ENCODE measurements around the gene CD93.

Gene CD93

GRCh38 chr20:23120261-23120660 is 34.1 kb upstream of the CD93 start:
- H3K4me3 ChIP-seq (ENCODE audit: control insufficient read depth, low read depth, low read length), result no peak overlapping the region
- no peak for DNase-seq (ENCODE audit: low read depth)
- TF ChIP-seq, protein P1, sequence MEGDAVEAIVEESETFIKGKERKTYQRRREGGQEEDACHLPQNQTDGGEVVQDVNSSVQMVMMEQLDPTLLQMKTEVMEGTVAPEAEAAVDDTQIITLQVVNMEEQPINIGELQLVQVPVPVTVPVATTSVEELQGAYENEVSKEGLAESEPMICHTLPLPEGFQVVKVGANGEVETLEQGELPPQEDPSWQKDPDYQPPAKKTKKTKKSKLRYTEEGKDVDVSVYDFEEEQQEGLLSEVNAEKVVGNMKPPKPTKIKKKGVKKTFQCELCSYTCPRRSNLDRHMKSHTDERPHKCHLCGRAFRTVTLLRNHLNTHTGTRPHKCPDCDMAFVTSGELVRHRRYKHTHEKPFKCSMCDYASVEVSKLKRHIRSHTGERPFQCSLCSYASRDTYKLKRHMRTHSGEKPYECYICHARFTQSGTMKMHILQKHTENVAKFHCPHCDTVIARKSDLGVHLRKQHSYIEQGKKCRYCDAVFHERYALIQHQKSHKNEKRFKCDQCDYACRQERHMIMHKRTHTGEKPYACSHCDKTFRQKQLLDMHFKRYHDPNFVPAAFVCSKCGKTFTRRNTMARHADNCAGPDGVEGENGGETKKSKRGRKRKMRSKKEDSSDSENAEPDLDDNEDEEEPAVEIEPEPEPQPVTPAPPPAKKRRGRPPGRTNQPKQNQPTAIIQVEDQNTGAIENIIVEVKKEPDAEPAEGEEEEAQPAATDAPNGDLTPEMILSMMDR (conservative IDR thresholded peaks at IDR 0.05; ENCODE audit: control insufficient read depth, insufficient read depth, low read depth, low read length), result no peak

DNA sequence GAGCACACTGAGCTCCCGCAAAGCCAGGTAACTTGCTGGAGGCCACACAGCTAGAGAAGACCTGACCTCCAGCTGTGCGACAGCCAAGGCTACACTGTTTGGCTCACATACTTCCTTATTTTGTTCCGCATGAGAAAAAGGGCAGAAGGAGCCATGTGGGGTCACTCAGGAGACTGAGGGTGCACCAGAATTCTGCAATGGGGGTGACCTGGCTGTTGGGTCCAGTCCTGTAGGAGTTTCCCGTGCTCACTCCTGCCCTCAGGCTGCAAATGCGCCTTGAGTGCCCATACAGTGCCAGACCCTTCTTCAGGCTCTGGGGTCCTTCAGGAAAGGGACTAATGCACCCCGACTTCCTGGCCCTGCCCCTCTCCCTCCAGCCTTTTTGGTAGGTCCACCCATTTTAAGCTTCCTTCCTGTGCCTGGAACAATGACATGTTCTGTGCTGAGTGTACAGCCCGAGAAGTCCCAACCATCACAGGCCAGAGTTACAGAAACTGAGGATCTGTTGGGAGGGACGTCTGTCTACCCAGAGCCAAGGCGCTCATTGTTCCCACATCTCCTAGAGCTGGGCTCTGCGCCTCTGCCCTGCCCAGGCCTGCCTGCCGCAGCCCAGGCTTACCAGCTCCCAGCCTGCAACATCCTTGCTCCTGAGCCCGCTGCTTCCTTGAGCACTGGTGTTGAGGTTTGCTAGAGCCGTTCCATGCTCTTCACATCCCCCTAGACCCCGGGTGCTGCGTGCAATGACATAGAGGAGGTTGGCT is 33.5 kb upstream of the CD93 start:
- DNase-seq (ENCODE audit: low read depth), result no peak
- TF ChIP-seq, protein P1 (conservative IDR thresholded peaks at IDR 0.05; ENCODE audit: control insufficient read depth, insufficient read depth, low read depth, low read length), result no peak
- H3K4me3 ChIP-seq (ENCODE audit: control insufficient read depth, low read depth, low read length), result no peak overlapping the region

DNA sequence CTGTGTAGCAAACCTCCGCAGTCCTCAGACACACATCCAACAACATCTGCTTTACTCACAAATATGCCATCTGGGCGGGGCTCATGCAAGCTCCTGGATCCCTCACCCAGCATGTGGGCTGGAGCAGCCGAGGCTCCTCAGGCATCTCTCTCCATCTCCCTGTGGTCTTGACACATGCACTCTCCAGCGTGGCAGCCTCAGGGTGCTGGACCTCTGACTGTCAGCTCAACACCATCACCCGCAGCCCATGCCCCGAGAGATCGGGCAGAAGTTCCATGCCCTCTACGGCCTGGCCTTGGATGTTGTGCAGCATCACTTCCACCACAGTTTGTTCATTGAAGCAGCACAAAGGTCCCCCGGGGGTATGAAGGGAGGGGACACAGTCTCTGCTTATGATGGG is 32.6 kb upstream of the CD93 start:
- no peak overlapping the region for H3K4me3 ChIP-seq (ENCODE audit: control insufficient read depth, low read depth, low read length)
- TF ChIP-seq, protein P1 (conservative IDR thresholded peaks at IDR 0.05; ENCODE audit: control insufficient read depth, insufficient read depth, low read depth, low read length), result no peak
- DNase-seq (ENCODE audit: low read depth), result no peak

DNA sequence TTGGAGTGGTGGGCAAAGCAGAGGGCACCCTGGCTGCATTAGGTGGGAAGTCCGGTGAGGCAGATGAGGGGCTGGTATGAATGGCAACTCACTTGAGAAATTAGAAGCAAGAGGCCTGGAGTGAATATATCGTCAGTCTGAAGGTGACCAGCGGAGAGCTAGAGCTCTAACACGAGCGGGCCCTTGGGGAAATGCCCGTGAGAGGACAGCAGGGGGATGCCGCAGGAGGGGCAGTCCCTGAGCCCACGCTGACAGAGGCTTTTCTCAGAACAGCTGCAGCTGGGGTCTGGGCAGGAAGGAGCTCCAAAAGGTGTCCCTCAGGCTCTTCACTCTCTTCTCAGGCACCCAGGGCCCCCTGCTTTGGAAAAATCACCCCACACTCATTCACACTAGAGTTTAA is 32.0 kb upstream of the CD93 start:
- H3K4me3 ChIP-seq (ENCODE audit: control insufficient read depth, low read depth, low read length), result no peak overlapping the region
- TF ChIP-seq, protein P1 (conservative IDR thresholded peaks at IDR 0.05; ENCODE audit: control insufficient read depth, insufficient read depth, low read depth, low read length), result no peak
- DNase-seq (ENCODE audit: low read depth), result no peak

- H3K4me3 ChIP-seq (ENCODE audit: control insufficient read depth, low read depth, low read length), result no peak overlapping the region
- TF ChIP-seq, protein P1 (conservative IDR thresholded peaks at IDR 0.05; ENCODE audit: control insufficient read depth, insufficient read depth, low read depth, low read length), result no peak
- no peak for DNase-seq (ENCODE audit: low read depth)
Observed at GRCh38 chr20:23117738-23118137, 31.6 kb upstream of the CD93 start.

- no peak overlapping the region for H3K4me3 ChIP-seq (ENCODE audit: control insufficient read depth, low read depth, low read length)
- TF ChIP-seq, protein P1 (conservative IDR thresholded peaks at IDR 0.05; ENCODE audit: control insufficient read depth, insufficient read depth, low read depth, low read length), result no peak
- DNase-seq (ENCODE audit: low read depth), result peak; percentile 56
Observed at GRCh38 chr20:23116311-23117089, 30.4 kb upstream of the CD93 start.

Measured in fibroblast of mammary gland (primary cell).